B cell (primary cell): Measurements from ENCODE around the gene ZNF324.

ENCODE experiments used
- EZH2 ChIP-seq: IDR thresholded peaks from 2 replicates; pipeline ENCODE4 v1.6.1; 2012; ENCODE audit warnings: borderline replicate concordance, low read depth, mild to moderate bottlenecking, moderate library complexity, low read length; ENCODE audit not compliant: insufficient read depth, poor library complexity, severe bottlenecking
- TF ChIP-seq, protein P1 (sequence below): fragments of 200-600 bp; IDR thresholded peaks from one replicate; pipeline ENCODE4 v1.8.0; 2022; ENCODE audit warnings: antibody characterized with exemption, mild to moderate bottlenecking

GRCh38 chr19:58483776-58484175 is 16.9 kb downstream of the ZNF324 start:
- no peak for TF ChIP-seq EZH2
- TF ChIP-seq, protein P1, sequence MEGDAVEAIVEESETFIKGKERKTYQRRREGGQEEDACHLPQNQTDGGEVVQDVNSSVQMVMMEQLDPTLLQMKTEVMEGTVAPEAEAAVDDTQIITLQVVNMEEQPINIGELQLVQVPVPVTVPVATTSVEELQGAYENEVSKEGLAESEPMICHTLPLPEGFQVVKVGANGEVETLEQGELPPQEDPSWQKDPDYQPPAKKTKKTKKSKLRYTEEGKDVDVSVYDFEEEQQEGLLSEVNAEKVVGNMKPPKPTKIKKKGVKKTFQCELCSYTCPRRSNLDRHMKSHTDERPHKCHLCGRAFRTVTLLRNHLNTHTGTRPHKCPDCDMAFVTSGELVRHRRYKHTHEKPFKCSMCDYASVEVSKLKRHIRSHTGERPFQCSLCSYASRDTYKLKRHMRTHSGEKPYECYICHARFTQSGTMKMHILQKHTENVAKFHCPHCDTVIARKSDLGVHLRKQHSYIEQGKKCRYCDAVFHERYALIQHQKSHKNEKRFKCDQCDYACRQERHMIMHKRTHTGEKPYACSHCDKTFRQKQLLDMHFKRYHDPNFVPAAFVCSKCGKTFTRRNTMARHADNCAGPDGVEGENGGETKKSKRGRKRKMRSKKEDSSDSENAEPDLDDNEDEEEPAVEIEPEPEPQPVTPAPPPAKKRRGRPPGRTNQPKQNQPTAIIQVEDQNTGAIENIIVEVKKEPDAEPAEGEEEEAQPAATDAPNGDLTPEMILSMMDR: no peak
